Esophagus squamous epithelium (tissue), 5 donors: ENCODE measurements around the gene ZNF273. TPM values are rescaled to one million over a fixed set of nuclear protein-coding genes. Genes with fewer than 3 reads are reported as not detected.
A peak's percentile ranks its signal among the peaks of the same experiment; 100 is the strongest.
"Not testable (repeated sequence)": the region's sequence is repeated elsewhere in the genome, so short reads cannot be mapped to it uniquely, and the experiment has no call there.

ENCODE experiments used
- DNase-seq: peaks from one replicate; lab custom pipeline; 2025; lab: John Stamatoyannopoulos, UW
- H3K27ac ChIP-seq, 4 donors: fragments of 200-600 bp; sonication (generic); one replicate each; pipeline ENCODE4 v1.5.1; 2016 to 2019; ENCODE audit warnings: mild to moderate bottlenecking in 1 of 4
- H3K27me3 ChIP-seq, 4 donors: fragments of 200-600 bp; sonication (generic); 1 replicate in 3 of 4; 2 replicates in 1 of 4; pipeline versions ENCODE4 v1.5.1 to v1.6.0; 2017 to 2021; ENCODE audit warnings: antibody characterized with exemption in 1 of 4
- H3K36me3 ChIP-seq, 3 donors: fragments of 200-600 bp; sonication (generic); one replicate each; pipeline ENCODE4 v1.5.1; 2016 to 2019
- H3K4me1 ChIP-seq, 3 donors: fragments of 200-600 bp; sonication (generic); one replicate each; pipeline ENCODE4 v1.5.1; 2017 to 2019
- H3K4me3 ChIP-seq, 4 donors: fragments of 200-600 bp; sonication (generic); 1 replicate in 3 of 4; 2 replicates in 1 of 4; pipeline ENCODE4 v1.5.1; 2016 to 2019; ENCODE audit warnings: mild to moderate bottlenecking in 2 of 4, moderate library complexity in 1 of 4
- H3K9me3 ChIP-seq, 3 donors: fragments of 200-600 bp; sonication (generic); one replicate each; pipeline ENCODE4 v1.5.1; 2016 to 2019
- CTCF ChIP-seq, 6 experiments: fragments of 450-650 bp in 4 of 6; fragments of 200-600 bp in 2 of 6; sonication (generic) in 2 of 6; IDR thresholded peaks; one replicate each; pipeline ENCODE4 v1.5.1; 2016 to 2019; ENCODE audit warnings: antibody characterized with exemption in 6 of 6, mild to moderate bottlenecking in 4 of 6, moderate library complexity in 4 of 6
- POLR2A ChIP-seq, 4 donors: fragments of 450-650 bp; IDR thresholded peaks; one replicate each; pipeline ENCODE4 v1.6.1; 2017; ENCODE audit warnings: antibody characterized with exemption in 4 of 4, mild to moderate bottlenecking in 4 of 4, moderate library complexity in 3 of 4
- WGBS, 2 donors: methylation state at CpG; one replicate each; pipeline ENCODE4 v1.1.5; 2018; 5-methylcytosine and 5-hydroxymethylcytosine counted together
- intact Hi-C: fragments of 100-400 bp; cut with DNase I; formaldehyde crosslinking; loops from one replicate; pipeline ENCODE4 v1.15.0; 2022
- total RNA-seq, 4 donors: library from RNA; depleted of rRNA; stranded (reverse); fragments of >200 nt; gene quantifications; one replicate each; pipeline ENCODE4 v1.1.0, GENCODE V29; 2016
- donor health status: DM: yes; HTN: yes; CAD: no.

Gene ZNF273
- total RNA-seq, 4 donors from 2014 or later = 8.0 to 43.3 (median 14.0) TPM

- H3K9me3 ChIP-seq = no peaks in the 10 kb centered on the region
- H3K36me3 ChIP-seq = peaks cover 0 to 17% (median 0%) of the 10 kb centered on the region in 3 donors
- H3K4me1 ChIP-seq = peaks cover 28 to 63% (median 37%) of the 10 kb centered on the region in 3 donors
- WGBS, 2 donors = 78% methylated on average over 4 of the region's 18 CpGs; no CpG with 5 or more reads in 1 of the 2 donors
- peaks cover 0 to 13% (median 0%) of the 10 kb centered on the region in 4 donors for H3K27me3 ChIP-seq
- intact Hi-C loops = no loop called here
- no peak for DNase-seq
- TF ChIP-seq POLR2A (IDR thresholded peaks at IDR 0.05) (no peak), CTCF (IDR thresholded peaks at IDR 0.05) (no peak)
- H3K4me3 ChIP-seq = peak overlapping the region in 3 of 4 donors; percentile 39 to 69 (median 48)
- peak overlapping the region in 3 of 4 donors; percentile 79 to 89 (median 87) for H3K27ac ChIP-seq
These were observed 13.3 kb upstream of the ZNF273 start for GRCh38 chr7:64889686-64890162.

- Histone ChIP-seq H3K4me1 (peaks cover 28 to 63% (median 37%) of the 10 kb centered on the region in 3 donors), H3K27ac (peak overlapping the region; percentile 68 to 89 (median 83)), H3K27me3 (peaks cover 0 to 13% (median 0%) of the 10 kb centered on the region in 4 donors), H3K36me3 (peaks cover 0 to 12% (median 0%) of the 10 kb centered on the region in 3 donors)
- no CpG with 5 or more reads among the region's 3 CpGs for WGBS, 2 donors
- DNase-seq, intact Hi-C loops, H3K9me3 ChIP-seq, H3K4me3 ChIP-seq: not testable (repeated sequence)
These were observed 12.8 kb upstream of the ZNF273 start for GRCh38 chr7:64890273-64890672.

DNA sequence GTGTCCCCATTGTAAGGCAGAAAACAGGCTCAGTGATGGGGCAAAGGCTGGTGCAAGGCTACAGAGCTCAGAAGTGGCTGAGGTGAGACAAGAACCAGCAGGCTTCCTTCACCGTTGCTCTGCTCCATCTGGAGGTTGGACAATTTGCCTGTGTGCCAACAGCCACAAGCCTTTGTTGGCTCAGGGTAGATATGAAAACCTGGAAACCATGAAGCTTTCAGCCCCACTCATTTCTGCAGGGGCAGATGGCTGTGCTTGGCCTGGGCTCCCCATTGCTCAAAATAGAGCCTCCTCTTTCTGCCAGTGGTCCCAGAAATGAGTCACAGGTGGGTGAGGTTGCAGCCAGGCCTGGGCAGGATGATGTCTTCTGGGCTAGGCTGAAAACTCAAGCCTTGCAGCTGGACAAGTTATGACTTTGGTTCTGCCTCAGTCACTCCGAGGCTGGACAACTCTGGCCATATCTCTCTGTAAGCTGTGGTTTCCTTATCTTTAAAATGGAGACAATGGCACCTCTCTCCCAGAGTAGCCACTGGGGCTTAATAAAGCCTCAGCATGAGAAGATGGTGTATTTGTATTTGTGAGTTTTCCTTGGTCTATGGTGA lies 12.2 kb upstream of the ZNF273 start:
- intact Hi-C loops = no loop called here
- Histone ChIP-seq H3K4me1 (peaks cover 28 to 63% (median 37%) of the 10 kb centered on the region in 3 donors), H3K9me3 (no peaks in the 10 kb centered on the region), H3K4me3 (no peak overlapping the region), H3K27ac (peak overlapping the region; percentile 68 to 89 (median 83)), H3K36me3 (peaks cover 0 to 12% (median 0%) of the 10 kb centered on the region in 3 donors), H3K27me3 (peaks cover 0 to 13% (median 0%) of the 10 kb centered on the region in 4 donors)
- 42% methylated on average over 2 of the region's 2 CpGs for WGBS, 2 donors
- TF ChIP-seq POLR2A (IDR thresholded peaks at IDR 0.05) = no peak
- DNase-seq = no peak

DNA sequence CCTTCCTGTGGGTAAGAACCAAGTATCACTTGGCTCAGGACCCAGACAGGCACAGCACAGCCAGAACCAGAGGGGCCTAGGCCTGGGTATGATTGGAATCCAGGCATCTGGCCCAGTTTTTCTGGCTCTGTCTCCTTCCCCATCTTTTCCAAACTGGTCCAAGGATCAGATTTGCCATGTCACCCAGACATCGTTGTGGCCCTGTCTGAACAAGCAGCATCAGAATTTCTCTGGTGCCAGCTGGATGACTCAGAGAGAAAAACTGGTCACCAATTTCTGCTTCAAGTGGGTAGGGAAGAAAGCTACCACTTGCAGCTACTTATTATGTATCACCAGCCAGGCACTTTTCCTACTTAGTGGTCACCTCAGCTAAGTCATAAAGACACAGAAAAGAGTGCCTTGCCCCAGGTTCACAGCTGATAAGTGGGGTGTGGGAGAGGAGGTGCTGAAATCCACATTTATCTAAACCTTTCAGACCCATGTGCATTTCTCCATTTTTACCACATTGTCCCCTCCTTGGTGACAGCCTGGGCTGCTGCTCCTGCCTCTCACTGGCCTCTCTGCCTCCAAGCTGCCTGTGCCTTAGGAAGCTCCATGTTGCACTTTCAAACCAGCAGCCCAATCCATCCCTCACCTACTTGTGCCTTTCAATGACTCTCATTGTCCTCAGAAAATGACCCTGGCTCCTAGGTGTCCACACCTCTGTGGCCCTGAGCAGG lies 11.6 kb upstream of the ZNF273 start:
- intact Hi-C loops, H3K9me3 ChIP-seq, H3K4me3 ChIP-seq, DNase-seq: not testable (repeated sequence)
- H3K27ac ChIP-seq = peak overlapping the region; percentile 68 to 89 (median 83)
- H3K27me3 ChIP-seq = peaks cover 0 to 13% (median 0%) of the 10 kb centered on the region in 4 donors
- 0% methylated on average over 1 of the region's 1 CpG; no CpG with 5 or more reads in 1 of the 2 donors for WGBS, 2 donors
- H3K4me1 ChIP-seq = peaks cover 28 to 63% (median 37%) of the 10 kb centered on the region in 3 donors
- H3K36me3 ChIP-seq = peaks cover 0 to 12% (median 0%) of the 10 kb centered on the region in 3 donors

GRCh38 chr7:64892116-64892515 lies 11.0 kb upstream of the ZNF273 start:
- Histone ChIP-seq H3K4me3 (no peak overlapping the region), H3K27me3 (peaks cover 0 to 13% (median 0%) of the 10 kb centered on the region in 4 donors), H3K9me3 (no peaks in the 10 kb centered on the region), H3K27ac (peak overlapping the region; percentile 68 to 89 (median 83)), H3K4me1 (peaks cover 28 to 62% (median 37%) of the 10 kb centered on the region in 3 donors), H3K36me3 (peaks cover 0 to 16% (median 0%) of the 10 kb centered on the region in 3 donors)
- DNase-seq = no peak
- intact Hi-C loops = no loop called here
- TF ChIP-seq POLR2A (IDR thresholded peaks at IDR 0.05) (no peak), CTCF (IDR thresholded peaks at IDR 0.05) (no peak)

- Histone ChIP-seq H3K4me1 (peaks cover 28 to 56% (median 37%) of the 10 kb centered on the region in 3 donors), H3K9me3 (no peaks in the 10 kb centered on the region), H3K4me3 (no peak overlapping the region), H3K27ac (peak overlapping the region in 2 of 4 donors; percentile 87 to 89), H3K36me3 (peaks cover 0 to 23% (median 0%) of the 10 kb centered on the region in 3 donors), H3K27me3 (peaks cover 0 to 12% (median 0%) of the 10 kb centered on the region in 4 donors)
- WGBS, 2 donors = 81 to 84% methylated on average over 5 of the region's 5 CpGs
- intact Hi-C loops = no loop called here
- no peak for DNase-seq
- no peak for TF ChIP-seq POLR2A (IDR thresholded peaks at IDR 0.05)
- no peak for TF ChIP-seq CTCF (IDR thresholded peaks at IDR 0.05)
These were observed 10.3 kb upstream of the ZNF273 start for GRCh38 chr7:64892666-64893309.
